DND-41 (cell line): Measurements from ENCODE around the gene OTUB1.

Experiments used
- CTCF ChIP-seq: IDR thresholded peaks from 2 replicates; pipeline ENCODE4 v1.5.1; 2012; ENCODE audit warnings: borderline replicate concordance, low read length, moderate library complexity, mild to moderate bottlenecking; ENCODE audit not compliant: poor library complexity, severe bottlenecking; ENCODE audit errors: extremely low read depth
- EZH2 ChIP-seq: IDR thresholded peaks from 3 replicates; pipeline ENCODE4 v1.6.1; 2012; ENCODE audit warnings: borderline replicate concordance, low read depth, mild to moderate bottlenecking, moderate library complexity, low read length, inconsistent platforms; ENCODE audit not compliant: severe bottlenecking

DNA sequence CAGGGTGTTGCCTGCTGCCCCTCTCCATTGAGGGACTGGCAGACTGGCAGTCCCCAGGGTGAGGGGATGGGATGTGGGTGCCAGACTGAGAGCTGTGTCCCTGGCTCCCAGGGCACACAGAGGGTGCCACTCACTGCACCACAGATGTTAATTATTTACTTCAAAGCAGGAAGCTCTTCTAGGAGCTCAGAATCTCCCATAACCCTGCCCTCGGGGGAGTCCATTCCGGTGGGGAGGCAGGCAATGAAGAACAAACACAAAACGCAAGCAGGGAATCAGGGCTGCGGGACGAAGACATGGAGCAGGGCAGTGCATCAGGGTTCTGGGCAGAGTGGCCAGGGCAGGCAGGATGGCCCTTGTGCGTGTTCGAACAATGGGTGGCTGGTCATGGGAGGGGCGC lies 25.1 kb downstream of the OTUB1 start:
- TF ChIP-seq EZH2 (no peak), CTCF (no peak)
